ENCODE data around the gene ZNF747. TPM values are rescaled to one million over a fixed set of nuclear protein-coding genes. Genes with fewer than 3 reads are reported as not detected.

ZNF747 gene
- total and polyA plus RNA-seq, 10 of the 15 experiments (the other 5 are each of a cell fraction or from before 2014, with no cell fraction given): 1.0 to 13.0 (median 7.2) TPM

DNA sequence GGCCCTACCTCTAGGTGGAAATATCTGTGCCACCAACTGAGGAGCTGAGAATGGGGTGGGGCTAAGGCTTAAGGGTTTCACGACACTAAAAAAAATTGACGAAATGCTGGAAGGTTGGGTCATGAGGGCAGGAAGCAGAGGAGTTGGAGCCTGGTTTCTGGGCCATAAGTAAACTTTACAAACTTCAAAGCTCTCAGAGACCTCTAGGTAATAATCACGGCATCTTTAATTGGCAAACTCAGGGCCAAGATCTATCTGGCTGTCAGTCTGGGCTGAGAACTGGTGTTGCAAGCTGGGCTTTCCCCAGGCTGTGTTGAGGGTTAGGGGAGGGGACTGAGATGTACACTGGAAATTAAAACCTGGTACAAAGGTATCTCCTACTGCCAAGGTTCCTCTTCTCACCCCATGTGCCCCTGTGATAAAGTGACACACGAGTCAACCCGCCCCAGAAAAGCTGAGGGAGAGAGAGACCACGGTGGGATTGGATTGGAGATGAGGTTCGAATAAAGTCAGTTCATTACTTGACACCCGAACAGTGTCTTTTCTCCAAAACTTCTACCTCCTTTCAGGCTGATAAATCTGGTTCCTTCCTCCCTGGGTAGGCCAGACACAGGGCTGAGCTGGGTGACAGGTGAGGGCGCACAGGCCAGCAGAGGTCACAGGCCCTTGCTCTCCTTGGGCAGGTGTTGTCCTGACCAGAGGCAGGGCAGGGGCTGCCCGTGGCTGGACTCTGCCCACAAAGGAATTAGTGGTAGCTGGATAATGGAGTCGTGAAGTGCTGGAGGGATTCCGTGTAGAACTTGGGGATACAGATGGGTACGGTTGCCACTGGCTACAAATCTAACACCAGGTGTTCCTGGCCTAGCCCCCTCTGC, 4.3 kb downstream of the ZNF747 start (continued):
- TF ChIP-seq JUND (IDR thresholded peaks at IDR 0.05; ENCODE audit: low read depth, low read length) (no peak), MTA3 (IDR thresholded peaks at IDR 0.05; ENCODE audit: borderline replicate concordance, low read length) (no peak), EP300 (IDR thresholded peaks at IDR 0.05; ENCODE audit: borderline replicate concordance in 1 of 2, control insufficient read depth in 1 of 2, low read depth in 2 of 2, low read length in 2 of 2) (no peak), MYB (IDR thresholded peaks at IDR 0.05; ENCODE audit: borderline replicate concordance, low read depth, low read length) (no peak), SIN3A (IDR thresholded peaks at IDR 0.05; ENCODE audit: low read depth, low read length) (no peak), NFIC (IDR thresholded peaks at IDR 0.05; ENCODE audit: low read depth, low read length) (no peak)
- TF ChIP-seq, protein P1, sequence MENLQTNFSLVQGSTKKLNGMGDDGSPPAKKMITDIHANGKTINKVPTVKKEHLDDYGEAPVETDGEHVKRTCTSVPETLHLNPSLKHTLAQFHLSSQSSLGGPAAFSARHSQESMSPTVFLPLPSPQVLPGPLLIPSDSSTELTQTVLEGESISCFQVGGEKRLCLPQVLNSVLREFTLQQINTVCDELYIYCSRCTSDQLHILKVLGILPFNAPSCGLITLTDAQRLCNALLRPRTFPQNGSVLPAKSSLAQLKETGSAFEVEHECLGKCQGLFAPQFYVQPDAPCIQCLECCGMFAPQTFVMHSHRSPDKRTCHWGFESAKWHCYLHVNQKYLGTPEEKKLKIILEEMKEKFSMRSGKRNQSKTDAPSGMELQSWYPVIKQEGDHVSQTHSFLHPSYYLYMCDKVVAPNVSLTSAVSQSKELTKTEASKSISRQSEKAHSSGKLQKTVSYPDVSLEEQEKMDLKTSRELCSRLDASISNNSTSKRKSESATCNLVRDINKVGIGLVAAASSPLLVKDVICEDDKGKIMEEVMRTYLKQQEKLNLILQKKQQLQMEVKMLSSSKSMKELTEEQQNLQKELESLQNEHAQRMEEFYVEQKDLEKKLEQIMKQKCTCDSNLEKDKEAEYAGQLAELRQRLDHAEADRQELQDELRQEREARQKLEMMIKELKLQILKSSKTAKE (IDR thresholded peaks at IDR 0.05; ENCODE audit: low read depth, poor library complexity, severe bottlenecking): no peak
- TF ChIP-seq, protein P2, sequence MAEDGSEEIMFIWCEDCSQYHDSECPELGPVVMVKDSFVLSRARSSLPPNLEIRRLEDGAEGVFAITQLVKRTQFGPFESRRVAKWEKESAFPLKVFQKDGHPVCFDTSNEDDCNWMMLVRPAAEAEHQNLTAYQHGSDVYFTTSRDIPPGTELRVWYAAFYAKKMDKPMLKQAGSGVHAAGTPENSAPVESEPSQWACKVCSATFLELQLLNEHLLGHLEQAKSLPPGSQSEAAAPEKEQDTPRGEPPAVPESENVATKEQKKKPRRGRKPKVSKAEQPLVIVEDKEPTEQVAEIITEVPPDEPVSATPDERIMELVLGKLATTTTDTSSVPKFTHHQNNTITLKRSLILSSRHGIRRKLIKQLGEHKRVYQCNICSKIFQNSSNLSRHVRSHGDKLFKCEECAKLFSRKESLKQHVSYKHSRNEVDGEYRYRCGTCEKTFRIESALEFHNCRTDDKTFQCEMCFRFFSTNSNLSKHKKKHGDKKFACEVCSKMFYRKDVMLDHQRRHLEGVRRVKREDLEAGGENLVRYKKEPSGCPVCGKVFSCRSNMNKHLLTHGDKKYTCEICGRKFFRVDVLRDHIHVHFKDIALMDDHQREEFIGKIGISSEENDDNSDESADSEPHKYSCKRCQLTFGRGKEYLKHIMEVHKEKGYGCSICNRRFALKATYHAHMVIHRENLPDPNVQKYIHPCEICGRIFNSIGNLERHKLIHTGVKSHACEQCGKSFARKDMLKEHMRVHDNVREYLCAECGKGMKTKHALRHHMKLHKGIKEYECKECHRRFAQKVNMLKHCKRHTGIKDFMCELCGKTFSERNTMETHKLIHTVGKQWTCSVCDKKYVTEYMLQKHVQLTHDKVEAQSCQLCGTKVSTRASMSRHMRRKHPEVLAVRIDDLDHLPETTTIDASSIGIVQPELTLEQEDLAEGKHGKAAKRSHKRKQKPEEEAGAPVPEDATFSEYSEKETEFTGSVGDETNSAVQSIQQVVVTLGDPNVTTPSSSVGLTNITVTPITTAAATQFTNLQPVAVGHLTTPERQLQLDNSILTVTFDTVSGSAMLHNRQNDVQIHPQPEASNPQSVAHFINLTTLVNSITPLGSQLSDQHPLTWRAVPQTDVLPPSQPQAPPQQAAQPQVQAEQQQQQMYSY (CRISPR knock-in tag; IDR thresholded peaks at IDR 0.05): no peak
